Fibroblast of villous mesenchyme (primary cell): ENCODE results near the gene SMIM20. TPM values are rescaled to one million over a fixed set of nuclear protein-coding genes. Genes with fewer than 3 reads are reported as not detected.

Experiments
- DNase-seq: peaks from one replicate; pipeline ENCODE4 v3.0.0-alpha.2; 2010; ENCODE audit warnings: low read depth
- H3K4me3 ChIP-seq: 2 replicates; pipeline ENCODE4 v1.5.1; 2011; ENCODE audit warnings: low read depth, mild to moderate bottlenecking, low read length
- total RNA-seq: library from RNA; depleted of rRNA; stranded (reverse); fragments of >200 nt; gene quantifications from 2 replicates; pipeline ENCODE4 v1.2.3, GENCODE V29; 2012
- TF ChIP-seq, protein P1 (sequence below): IDR thresholded peaks from 2 replicates; pipeline ENCODE4 v1.5.1; 2012; ENCODE audit warnings: low read depth, mild to moderate bottlenecking, low read length; ENCODE audit not compliant: insufficient read depth

Gene SMIM20
- total RNA-seq, 1 donor, result 23.3 TPM

DNA sequence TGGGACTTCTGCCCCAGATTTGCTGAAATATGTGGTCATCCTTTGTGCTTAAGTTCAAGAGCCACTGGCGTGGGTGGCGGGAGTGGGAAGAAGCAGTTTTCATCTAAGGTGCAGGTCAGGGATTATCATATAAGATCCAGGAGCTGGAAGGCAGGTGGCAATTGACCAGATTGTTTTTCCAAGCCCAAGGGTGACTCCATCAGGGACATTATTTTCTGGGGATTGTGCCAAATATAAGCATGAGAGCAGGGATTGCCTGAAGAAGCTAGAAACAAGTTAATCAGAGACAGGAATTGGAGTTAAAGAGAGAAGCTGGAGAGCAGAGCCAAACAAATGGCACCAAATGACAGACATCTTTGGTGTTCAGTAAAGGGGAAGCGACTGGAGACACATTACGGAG, 31.8 kb upstream of the SMIM20 start:
- DNase-seq, result no peak
- TF ChIP-seq, protein P1, sequence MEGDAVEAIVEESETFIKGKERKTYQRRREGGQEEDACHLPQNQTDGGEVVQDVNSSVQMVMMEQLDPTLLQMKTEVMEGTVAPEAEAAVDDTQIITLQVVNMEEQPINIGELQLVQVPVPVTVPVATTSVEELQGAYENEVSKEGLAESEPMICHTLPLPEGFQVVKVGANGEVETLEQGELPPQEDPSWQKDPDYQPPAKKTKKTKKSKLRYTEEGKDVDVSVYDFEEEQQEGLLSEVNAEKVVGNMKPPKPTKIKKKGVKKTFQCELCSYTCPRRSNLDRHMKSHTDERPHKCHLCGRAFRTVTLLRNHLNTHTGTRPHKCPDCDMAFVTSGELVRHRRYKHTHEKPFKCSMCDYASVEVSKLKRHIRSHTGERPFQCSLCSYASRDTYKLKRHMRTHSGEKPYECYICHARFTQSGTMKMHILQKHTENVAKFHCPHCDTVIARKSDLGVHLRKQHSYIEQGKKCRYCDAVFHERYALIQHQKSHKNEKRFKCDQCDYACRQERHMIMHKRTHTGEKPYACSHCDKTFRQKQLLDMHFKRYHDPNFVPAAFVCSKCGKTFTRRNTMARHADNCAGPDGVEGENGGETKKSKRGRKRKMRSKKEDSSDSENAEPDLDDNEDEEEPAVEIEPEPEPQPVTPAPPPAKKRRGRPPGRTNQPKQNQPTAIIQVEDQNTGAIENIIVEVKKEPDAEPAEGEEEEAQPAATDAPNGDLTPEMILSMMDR, result no peak
- H3K4me3 ChIP-seq, result no peak overlapping the region

DNA sequence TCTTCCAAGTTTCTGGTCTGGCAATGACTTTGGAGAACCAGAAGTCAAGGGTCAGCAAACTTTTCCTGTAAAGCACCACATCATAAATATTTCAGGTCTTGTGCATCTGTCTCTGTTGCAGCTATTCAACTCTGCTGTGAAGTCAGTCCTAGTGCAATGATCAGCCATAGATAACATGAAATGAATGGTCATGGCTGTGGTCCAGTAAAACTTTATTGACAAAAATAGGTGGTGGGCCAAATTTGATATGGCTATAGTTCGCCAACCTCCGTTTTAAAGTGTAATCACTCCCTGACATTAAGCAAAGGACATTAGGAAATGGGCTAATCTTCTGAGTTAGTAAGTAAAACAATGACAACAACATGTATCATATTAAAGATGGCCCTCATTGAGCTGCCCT, 30.5 kb upstream of the SMIM20 start:
- DNase-seq, result no peak
- H3K4me3 ChIP-seq, result no peak overlapping the region
- TF ChIP-seq, protein P1, result no peak

DNA sequence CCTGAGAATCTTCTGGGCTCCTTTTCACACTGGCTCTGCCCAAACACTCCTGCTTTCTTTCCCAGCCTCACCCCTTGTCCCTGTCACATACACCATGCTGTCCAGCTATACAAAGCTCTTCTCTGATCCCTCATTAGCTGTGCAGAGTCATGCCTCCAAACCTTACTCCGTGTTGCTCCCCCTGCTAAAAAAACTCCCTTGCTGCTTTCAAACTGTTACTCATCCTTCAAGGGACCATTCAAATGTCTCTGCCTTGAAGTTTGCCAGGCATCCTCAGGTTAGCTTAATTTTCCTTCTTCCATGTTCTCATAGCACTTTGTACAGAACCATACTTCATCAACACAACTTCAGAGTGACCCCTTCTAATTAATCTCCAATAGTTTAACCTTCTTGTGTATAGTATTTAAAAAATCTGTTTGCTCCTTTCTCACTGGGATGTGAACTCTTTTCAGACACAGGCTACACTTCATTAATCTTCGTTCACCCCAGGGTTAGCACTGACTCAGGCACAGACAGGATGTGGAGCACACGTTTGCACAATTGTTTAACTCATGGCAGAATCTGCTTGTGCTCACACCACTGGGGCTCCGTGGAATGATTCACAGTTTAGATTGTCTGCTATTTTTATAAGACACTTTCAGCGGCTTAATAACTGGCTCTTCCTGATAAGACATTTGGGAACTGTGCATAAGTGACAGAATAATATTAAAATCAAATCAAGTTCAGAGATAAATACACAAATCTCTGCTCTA, 29.8 kb upstream of the SMIM20 start:
- no peak overlapping the region for H3K4me3 ChIP-seq
- TF ChIP-seq, protein P1, result no peak
- peak; percentile 60 for DNase-seq

DNA sequence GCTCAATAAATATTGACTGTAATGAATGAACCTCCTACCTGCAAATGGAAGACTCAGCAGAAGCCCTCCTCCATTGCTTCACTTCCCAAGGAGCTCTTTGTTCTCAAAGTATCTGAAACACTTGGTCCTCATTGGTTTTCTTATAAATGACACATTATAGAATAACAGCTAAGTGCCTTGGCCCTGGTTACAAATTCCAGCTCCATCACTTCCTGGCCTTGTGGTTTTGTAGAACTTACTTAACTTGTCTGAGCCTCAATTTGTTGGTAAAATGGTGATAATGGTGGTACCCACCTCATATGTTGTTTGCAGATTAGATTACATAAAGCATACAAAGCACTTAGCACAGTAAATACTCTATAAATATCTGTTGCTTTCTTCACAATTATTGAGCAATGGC, 25.2 kb upstream of the SMIM20 start:
- no peak for DNase-seq
- TF ChIP-seq, protein P1, result no peak
- no peak overlapping the region for H3K4me3 ChIP-seq

DNA sequence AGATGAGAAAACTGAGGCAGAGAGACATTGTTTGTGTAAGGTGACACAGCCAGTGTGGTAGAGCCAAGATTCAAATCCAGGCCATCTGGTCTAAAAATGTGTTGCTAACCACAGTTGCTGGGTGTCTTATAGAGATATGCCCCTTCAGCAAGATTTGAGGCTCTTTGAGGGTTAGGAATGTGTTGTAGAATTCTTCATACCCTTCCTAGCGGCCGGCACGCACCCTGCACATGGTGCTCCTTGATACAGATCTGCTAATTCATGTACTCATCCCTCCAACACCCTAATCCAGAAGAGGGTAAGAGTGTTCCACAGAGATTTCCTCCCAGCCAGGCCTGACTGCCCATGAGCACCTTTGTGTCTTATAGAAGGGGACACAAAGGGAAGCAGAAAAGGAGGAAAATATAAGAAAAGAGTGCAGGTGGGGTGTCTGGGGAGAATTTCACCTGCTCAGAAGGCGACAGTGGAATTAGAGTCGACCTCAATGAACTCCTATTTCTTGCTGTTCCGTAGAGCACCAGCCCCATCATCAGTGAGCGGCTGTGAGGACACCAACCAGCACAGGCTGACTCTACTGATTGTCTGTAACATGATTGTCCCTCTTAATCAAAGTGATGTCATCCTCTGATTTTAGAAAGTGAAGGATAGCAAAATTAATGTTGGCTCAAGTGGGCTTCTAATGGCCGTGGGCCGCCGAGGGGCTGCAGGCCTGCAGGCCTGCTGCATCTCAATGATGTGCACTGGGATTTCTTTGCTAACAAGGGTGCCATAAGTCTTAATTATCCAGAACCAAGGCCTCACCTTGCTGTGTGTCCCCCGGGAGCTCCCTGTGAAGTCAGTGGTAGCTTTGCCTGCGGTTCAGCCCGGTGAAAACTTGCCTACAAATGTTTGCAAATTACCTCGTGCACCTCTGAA, 24.2 kb upstream of the SMIM20 start:
- DNase-seq, result no peak
- TF ChIP-seq, protein P1, result no peak
- no peak overlapping the region for H3K4me3 ChIP-seq

DNA sequence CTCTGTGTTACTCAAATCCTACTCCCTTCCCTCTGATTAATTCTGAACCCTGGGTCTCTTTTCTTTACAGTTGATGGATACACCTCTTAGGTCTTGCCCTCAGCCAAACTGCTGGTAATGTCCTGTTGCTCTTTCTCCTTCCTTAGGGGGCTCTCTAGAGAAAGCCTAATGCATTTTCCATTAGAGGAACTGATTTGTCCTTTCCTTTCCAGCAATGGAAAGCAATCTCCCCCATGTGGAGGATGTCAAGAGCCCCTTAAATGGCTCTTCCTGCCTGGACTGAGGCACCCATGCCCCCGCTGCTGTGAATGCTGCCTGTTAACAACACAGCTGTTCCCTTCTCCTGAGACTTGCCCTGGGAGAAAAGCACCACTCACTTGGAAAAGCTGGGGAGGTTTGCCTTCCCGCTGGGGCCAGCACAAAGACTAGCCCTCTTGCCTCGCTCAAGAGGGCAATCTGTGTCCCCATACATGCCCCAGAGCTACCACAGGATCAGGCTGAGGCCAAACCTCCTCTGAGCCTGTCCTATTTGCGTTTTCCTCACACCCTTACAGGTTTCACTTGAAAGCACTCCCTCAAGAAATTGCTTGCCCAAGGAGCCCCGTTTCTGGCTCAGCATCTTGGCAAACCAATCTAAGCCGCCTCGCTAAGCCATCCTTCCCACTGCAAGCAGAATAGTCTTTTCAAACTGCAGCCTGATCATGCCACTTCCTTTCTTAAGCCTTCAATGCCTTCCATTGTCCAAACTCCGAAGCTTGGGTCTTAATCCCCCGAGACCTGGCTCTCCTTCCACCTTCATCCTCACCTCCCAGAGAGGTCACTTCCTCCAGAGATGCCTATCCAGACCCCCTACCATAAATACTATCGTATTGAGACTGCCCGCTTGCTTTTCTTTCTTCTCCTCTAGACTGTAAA, 23.2 kb upstream of the SMIM20 start:
- DNase-seq, result no peak
- TF ChIP-seq, protein P1, result no peak
- H3K4me3 ChIP-seq, result no peak overlapping the region
